Erythroblast (primary cell): ENCODE data around the gene PLA2G1B.

Source experiments
- GATA1 ChIP-seq: IDR thresholded peaks from 2 replicates; pipeline ENCODE4 v1.6.1; 2011; ENCODE audit warnings: low read depth, mild to moderate bottlenecking, control low read depth, low read length, moderate library complexity
- POLR2A ChIP-seq: IDR thresholded peaks from 2 replicates; pipeline ENCODE4 v1.6.1; 2011; ENCODE audit warnings: mild to moderate bottlenecking, low read length

GRCh38 chr12:120376416-120376815 lies 48.8 kb upstream of the PLA2G1B start:
- TF ChIP-seq POLR2A (no peak), GATA1 (no peak)
